PC-9 (cell line): Measurements from ENCODE around the gene DRC1. TPM values are rescaled to one million over a fixed set of nuclear protein-coding genes. Genes with fewer than 3 reads are reported as not detected.
A peak's percentile ranks its signal among the peaks of the same experiment; 100 is the strongest.

Experiments
- BruUV-seq: library from RNA; stranded (reverse); fragments of 400-500 nt; replicated peaks from 2 replicates; lab custom pipeline; 2021; lab: Mats Ljungman, UMichigan
- CTCF ChIA-PET: fragments of 300-600 bp; sonication (Branson Sonifier 250); formaldehyde crosslinking; loops from one replicate; lab custom pipeline; 2022; ENCODE audit warnings: antibody characterized with exemption; lab: Charles Lee
- POLR2A ChIA-PET: fragments of 300-600 bp; sonication (Branson Sonifier 250); formaldehyde crosslinking; loops from one replicate; lab custom pipeline; 2022; ENCODE audit warnings: antibody characterized with exemption; ENCODE audit not compliant: unreplicated experiment; lab: Charles Lee
- DNase-seq, 2 experiments: peaks; one replicate each; pipeline versions ENCODE4 v3.0.0 to v3.0.0-alpha.2; 2015 to 2022; ENCODE audit warnings: mixed read lengths in 1 of 2
- H2AFZ ChIP-seq: fragments of 200-600 bp; sonication (generic); 2 replicates; pipeline ENCODE4 v1.8.1; 2017; ENCODE audit warnings: antibody characterized with exemption
- H3F3A ChIP-seq: fragments of 200-600 bp; sonication (generic); 2 replicates; pipeline ENCODE4 v1.8.1; 2017; ENCODE audit warnings: antibody characterized with exemption, mild to moderate bottlenecking, low read depth; ENCODE audit not compliant: insufficient read depth
- H3K27ac ChIP-seq: fragments of 200-600 bp; sonication (generic); 2 replicates; pipeline ENCODE4 v1.6.1; 2016; ENCODE audit warnings: mixed run types
- H3K27me3 ChIP-seq: fragments of 200-600 bp; sonication (generic); 2 replicates; pipeline ENCODE4 v1.6.1; 2016; ENCODE audit warnings: low read depth, mixed run types; ENCODE audit not compliant: insufficient read depth
- H3K36me3 ChIP-seq: fragments of 200-600 bp; sonication (generic); 2 replicates; pipeline ENCODE4 v1.6.1; 2016; ENCODE audit warnings: low read depth, mixed run types
- H3K4me1 ChIP-seq: fragments of 200-600 bp; sonication (generic); replicated peaks from 2 replicates; pipeline ENCODE4 v1.6.1; 2016; ENCODE audit warnings: mixed run types; ENCODE audit not compliant: insufficient read depth
- H3K4me2 ChIP-seq: fragments of 200-600 bp; sonication (generic); 2 replicates; pipeline ENCODE4 v1.6.1; 2017; ENCODE audit warnings: mixed run types
- H3K4me3 ChIP-seq: fragments of 200-600 bp; sonication (generic); 2 replicates; pipeline ENCODE4 v1.6.1; 2016; ENCODE audit warnings: mixed run types
- H3K79me2 ChIP-seq: fragments of 200-600 bp; sonication (generic); 2 replicates; pipeline ENCODE4 v1.6.1; 2017; ENCODE audit warnings: low read depth, mixed run types
- H3K9me2 ChIP-seq: fragments of 200-600 bp; sonication (generic); 2 replicates; pipeline ENCODE4 v1.8.1; 2017; ENCODE audit warnings: mild to moderate bottlenecking; ENCODE audit not compliant: insufficient read depth
- H3K9me3 ChIP-seq: fragments of 200-600 bp; sonication (generic); 2 replicates; pipeline ENCODE4 v1.8.1; 2016; ENCODE audit warnings: low read depth; ENCODE audit not compliant: insufficient read depth
- H4K20me1 ChIP-seq: fragments of 200-600 bp; sonication (generic); 2 replicates; pipeline ENCODE4 v1.8.1; 2017; ENCODE audit not compliant: insufficient read depth
- EZH2 ChIP-seq: fragments of 200-600 bp; sonication (generic); IDR thresholded peaks from 2 replicates; pipeline ENCODE4 v1.8.0; 2017; ENCODE audit warnings: antibody characterized with exemption, low read depth
- intact Hi-C: fragments of 100-400 bp; cut with micrococcal nuclease; formaldehyde crosslinking; loops from one replicate; pipeline ENCODE4 v1.10.0; 2022; ENCODE audit not compliant: unreplicated experiment
- total RNA-seq: library from RNA; stranded (reverse); gene quantifications from 2 replicates; pipeline ENCODE4 v1.2.3, GENCODE V29; 2021
- TF ChIP-seq, protein P1 (sequence below): fragments of 200-600 bp; sonication (generic); conservative IDR thresholded peaks from 2 replicates; pipeline ENCODE4 v1.6.1; 2017; ENCODE audit warnings: mixed run types, antibody characterized with exemption, mild to moderate bottlenecking, moderate library complexity

Gene DRC1
- total RNA-seq, 1 experiment from 2014 or later: 6.4 TPM

DNA sequence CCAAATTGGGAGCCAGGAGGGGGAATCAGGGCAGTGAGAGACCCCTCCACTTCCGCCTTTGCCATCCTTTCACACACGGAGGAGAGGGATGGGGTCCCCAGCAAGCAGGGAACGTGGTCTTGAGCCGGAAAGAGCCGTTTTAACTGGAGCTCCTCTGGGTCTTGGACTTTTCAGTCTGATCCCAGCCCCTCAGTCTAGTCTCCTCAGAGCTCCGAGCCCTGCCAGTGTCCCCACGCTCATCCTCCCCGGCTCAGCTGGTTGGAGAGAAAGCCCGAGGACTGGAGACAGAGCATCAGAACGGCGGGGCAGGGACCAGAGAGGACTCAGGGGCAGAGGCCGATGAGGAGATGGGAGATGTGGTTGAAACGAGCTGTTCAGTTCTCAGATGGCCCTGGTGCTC, 102.3 kb downstream of the DRC1 start:
- Histone ChIP-seq H2AFZ (no peak overlapping the region), H3F3A (no peaks in the 10 kb centered on the region), H3K27ac (no peak overlapping the region), H3K4me3 (no peak overlapping the region; the same call in 1 of the 2 replicates), H3K27me3 (peaks cover 61% of the 10 kb centered on the region), H3K36me3 (no peaks in the 10 kb centered on the region), H3K4me2 (peak overlapping the region; percentile 81), H3K4me1 (0 out of 2 replicates have a peak, but pooled peaks cover 6% of the 10 kb centered on the region), H3K79me2 (no peaks in the 10 kb centered on the region), H3K9me2 (no peaks in the 10 kb centered on the region), H4K20me1 (no peaks in the 10 kb centered on the region), H3K9me3 (no peaks in the 10 kb centered on the region)
- no peak for DNase-seq
- ChIA-PET POLR2A (no interaction called here), CTCF (interaction anchor here (0.6 kb wide), 1 partner anchor 29 kb away, joined by 6 read pairs; no protein-coding TSS in a partner anchor)
- intact Hi-C loops: no loop called here
- BruUV-seq: no TSS peak
- TF ChIP-seq, protein P1, sequence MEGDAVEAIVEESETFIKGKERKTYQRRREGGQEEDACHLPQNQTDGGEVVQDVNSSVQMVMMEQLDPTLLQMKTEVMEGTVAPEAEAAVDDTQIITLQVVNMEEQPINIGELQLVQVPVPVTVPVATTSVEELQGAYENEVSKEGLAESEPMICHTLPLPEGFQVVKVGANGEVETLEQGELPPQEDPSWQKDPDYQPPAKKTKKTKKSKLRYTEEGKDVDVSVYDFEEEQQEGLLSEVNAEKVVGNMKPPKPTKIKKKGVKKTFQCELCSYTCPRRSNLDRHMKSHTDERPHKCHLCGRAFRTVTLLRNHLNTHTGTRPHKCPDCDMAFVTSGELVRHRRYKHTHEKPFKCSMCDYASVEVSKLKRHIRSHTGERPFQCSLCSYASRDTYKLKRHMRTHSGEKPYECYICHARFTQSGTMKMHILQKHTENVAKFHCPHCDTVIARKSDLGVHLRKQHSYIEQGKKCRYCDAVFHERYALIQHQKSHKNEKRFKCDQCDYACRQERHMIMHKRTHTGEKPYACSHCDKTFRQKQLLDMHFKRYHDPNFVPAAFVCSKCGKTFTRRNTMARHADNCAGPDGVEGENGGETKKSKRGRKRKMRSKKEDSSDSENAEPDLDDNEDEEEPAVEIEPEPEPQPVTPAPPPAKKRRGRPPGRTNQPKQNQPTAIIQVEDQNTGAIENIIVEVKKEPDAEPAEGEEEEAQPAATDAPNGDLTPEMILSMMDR: no peak
- TF ChIP-seq EZH2: no peak

DNA sequence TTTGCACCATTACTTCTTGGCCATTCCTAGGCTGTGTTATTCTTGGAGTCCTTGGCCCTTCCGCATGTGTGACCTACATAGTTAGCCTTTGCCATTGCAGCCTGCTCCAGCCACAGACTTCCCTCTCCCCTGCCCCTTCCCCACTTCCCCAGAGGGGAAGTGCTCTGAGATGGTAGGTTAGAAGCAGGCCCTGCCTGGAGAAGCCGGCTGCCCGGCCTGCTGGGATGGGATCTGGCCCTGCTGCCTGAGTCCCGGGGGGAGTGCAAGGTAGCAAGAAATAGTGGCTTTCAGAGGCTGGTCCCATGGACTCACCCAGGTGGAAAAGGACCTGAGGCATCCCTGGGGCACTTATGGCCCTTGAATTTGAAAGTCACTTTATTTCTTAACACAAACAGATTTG, 104.6 kb downstream of the DRC1 start:
- Histone ChIP-seq H3K9me2 (no peaks in the 10 kb centered on the region), H3K27ac (no peak overlapping the region), H3K4me3 (no peak overlapping the region), H3F3A (no peaks in the 10 kb centered on the region), H2AFZ (no peak overlapping the region), H3K9me3 (no peaks in the 10 kb centered on the region), H3K27me3 (peaks cover 65% of the 10 kb centered on the region), H3K36me3 (no peaks in the 10 kb centered on the region), H4K20me1 (no peaks in the 10 kb centered on the region), H3K4me1 (0 out of 2 replicates have a peak, but pooled peaks cover 6% of the 10 kb centered on the region), H3K79me2 (no peaks in the 10 kb centered on the region), H3K4me2 (no peak overlapping the region)
- TF ChIP-seq, protein P1: no peak
- TF ChIP-seq EZH2: no peak
- CTCF ChIA-PET: no interaction called here
- POLR2A ChIA-PET: no interaction called here
- no peak for DNase-seq
- BruUV-seq: no TSS peak
- intact Hi-C loops: no loop called here

Other genes with a start within 250 kb of the DRC1 start
- 0.96 and 1.7 TPM in 2 replicates for gene GAREM2, start 228.8 kb upstream of the DRC1 start, total RNA-seq
- 99.9 and 129 TPM in 2 replicates for gene HADHA, start 157.3 kb upstream of the DRC1 start, total RNA-seq
- 72.7 and 73.1 TPM in 2 replicates for gene HADHB, start 157.0 kb upstream of the DRC1 start, total RNA-seq
- gene SELENOI, start 55.8 kb upstream of the DRC1 start, total RNA-seq: 33.0 and 60.8 TPM in 2 replicates
- 0.38 and 0.48 TPM in 2 replicates for gene ADGRF3, start 55.1 kb upstream of the DRC1 start, total RNA-seq
- gene OTOF, start 76.2 kb downstream of the DRC1 start, total RNA-seq: not detected in 2 replicates
- not detected in 2 replicates for gene CIB4, start 239.4 kb downstream of the DRC1 start, total RNA-seq